Measurements from ENCODE around the gene MCRIP1.

The MCRIP1 gene

DNA sequence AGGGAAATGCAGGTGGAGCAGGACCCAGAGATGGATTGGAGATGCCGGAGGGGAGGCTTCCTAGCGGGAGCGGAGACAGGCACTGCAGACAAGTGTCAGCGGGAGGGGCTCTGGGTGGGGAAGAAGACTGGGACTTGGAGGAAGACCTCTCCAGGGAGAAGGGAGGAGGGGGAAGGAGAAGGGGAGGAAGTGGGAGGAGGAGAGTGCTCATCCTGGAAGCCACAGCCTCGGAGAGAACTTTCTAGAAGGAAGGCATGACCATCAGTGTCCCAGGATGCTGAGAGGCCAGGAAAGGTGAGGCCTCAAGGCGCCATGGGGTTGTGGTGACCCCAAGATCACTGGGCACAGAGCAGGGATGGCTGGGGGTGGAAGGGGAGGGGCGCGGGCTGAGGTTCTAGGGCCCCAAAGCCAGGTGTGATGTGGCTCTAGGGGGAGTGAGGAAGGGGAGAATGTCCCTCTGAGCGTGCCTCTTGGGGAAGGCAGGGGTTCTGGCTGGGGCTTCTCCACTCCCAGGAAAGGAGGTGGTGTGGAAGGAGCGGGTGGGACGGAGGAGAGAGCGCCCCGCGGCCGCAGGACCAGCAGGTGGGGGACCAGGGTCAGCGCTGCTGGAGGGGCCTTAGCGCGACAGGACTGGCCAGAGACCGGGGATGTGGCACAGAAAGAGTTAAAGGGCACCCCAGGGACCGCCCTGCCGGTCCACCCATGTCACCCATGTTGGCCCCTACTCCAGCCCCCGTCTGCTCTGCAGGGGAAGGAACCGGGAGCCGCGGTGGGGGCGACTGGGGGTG lies 30.0 kb downstream of the MCRIP1 start:
- no peak for DNase-seq

DNA sequence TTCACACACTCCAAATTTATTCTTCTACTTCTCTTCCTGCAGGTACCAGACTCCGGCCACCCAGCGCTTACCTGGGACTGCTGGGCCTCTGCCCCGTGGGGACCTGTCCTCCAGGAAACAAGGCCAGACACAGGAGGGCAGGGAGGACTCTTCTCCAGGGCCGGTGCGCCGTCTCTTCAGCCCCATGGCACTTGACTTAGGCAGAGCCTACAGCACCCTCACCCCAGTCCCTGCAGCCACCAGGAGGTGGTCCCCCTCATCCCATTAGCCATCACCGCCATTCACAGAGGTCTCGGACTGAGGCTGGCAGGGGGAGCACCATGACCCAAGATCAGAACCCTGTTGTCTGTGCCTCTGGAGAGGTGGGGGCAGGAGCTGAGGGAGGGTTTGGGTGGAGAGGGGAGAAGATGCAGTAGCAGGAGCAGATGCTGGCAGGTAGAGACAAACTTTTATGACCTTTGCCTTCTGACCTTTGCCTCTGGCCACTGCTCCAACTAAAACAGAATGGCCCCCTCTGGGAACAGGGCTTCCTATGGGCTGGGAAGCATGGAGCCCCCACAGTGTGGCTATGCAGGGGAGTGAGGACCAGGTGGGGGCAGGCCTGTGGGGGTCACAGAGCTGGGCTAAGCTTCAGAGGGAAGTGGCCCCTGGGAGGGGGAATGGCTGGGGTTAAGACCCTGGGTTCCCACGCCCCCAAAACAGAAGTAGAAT lies 30.9 kb downstream of the MCRIP1 start:
- DNase-seq = no peak

DNA sequence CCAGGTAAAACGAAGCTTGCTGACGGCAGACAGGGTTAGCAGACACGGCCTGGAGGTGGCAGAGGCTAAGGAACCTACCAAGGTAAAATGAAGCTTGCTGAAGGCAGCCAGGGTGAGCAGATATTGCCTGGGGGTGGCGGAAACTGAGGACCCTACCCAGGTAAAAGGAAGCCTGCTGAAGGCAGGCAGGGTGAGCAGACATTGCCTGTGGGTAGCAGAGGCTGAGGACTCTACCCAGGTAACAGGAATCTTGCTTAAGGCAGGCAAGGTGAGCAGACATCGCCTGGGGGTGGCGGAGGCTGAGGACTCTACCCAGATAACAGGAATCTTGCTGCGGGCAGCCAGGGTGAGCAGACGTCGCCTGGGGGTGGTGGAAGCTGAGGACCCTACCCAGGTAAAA lies 31.8 kb downstream of the MCRIP1 start:
- DNase-seq = no peak

DNA sequence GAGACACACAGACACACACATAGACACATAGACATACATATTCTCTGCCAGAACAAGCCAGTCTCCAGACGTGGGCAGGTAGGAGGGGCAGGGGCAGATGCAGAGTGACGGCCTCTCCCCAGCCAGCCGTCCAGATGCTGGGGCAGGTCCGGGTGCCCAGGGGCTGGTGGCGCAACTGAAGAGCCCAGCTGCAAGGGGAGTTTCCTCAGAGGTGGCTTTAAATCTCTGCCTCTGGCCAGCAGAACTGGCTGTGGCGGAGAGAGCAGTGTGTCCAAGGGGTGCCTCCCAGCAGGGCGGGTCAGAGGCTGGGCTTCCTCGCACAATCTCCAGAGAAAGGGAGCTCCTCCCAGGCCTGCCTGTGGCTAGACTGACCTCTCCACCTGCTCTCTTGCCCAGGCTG lies 38.6 kb downstream of the MCRIP1 start:
- no peak for DNase-seq

DNA sequence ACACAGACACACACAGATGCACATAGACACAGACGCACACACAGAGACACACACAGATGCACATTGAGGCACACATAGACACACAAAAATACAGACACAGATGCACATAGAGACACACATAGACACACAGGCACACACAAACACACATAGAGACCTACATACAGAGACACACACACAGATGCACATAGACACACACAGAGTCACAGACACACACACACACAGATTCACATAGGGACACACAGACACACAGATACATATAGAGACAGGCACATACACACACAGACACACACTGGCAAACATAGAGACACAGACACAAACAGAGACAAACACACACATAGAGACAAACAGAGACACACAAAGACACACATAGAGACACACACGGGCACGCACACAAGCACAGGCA lies 39.0 kb downstream of the MCRIP1 start:
- DNase-seq = no peak

DNA sequence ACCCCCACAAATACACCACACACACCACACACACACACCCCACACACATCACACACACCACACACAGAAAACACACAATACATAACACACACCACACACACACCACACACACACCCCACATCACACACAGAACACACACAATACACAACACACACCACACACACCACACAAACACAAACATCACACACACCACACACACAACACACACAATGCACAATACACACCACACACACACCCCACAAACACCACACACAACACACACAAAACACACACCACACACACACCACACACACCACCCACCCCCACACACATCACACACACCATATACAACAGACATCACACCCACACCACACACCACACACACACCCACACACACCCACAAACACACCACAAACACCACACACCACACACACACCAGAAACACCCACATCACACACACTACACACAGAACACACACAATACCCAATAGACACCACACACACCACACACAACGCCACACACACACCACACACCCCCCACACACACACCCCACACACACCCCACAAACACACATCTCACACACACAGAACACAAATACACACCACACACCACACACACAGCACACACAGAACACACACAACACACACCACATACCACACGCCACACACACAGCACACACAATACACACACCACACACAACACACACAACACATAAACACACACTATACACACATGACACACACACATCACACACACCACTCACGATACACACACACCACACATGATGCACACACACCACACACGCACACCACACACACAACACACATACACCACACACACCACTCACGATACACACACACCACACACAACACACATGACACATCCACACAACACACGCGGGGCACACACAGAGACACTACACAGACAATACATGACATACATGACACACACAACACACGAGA lies 40.1 kb downstream of the MCRIP1 start:
- DNase-seq = no peak

All from activated gamma-delta T cell treated with Interleukin-2 at 50 U/mL for 16 hours (primary cell).